Cardiac muscle cell (in vitro differentiated cells and primary cell): Measurements from ENCODE around the gene LRRTM3. TPM values are rescaled to one million over a fixed set of nuclear protein-coding genes. Genes with fewer than 3 reads are reported as not detected.

Source experiments
- DNase-seq, 2 donors: peaks; one replicate each; pipeline versions ENCODE4 v3.0.0 to v3.0.0-alpha.2; 2010 to 2017; ENCODE audit warnings: low read depth in 1 of 2, low spot score in 1 of 2
- H3K27ac ChIP-seq: fragments of 200-600 bp; sonication (generic); 2 replicates; pipeline ENCODE4 v1.5.1; 2016
- H3K27me3 ChIP-seq: fragments of 200-600 bp; sonication (generic); 2 replicates; pipeline ENCODE4 v1.6.0; 2016; ENCODE audit warnings: control low read depth
- H3K36me3 ChIP-seq: fragments of 200-600 bp; sonication (generic); 2 replicates; pipeline ENCODE4 v1.5.1; 2016; ENCODE audit warnings: control low read depth
- H3K4me1 ChIP-seq: fragments of 200-600 bp; sonication (generic); 2 replicates; pipeline ENCODE4 v1.8.1; 2017; ENCODE audit warnings: low read depth, mild to moderate bottlenecking, mixed run types
- H3K4me3 ChIP-seq: fragments of 200-600 bp; sonication (generic); 2 replicates; pipeline ENCODE4 v1.5.1; 2016; ENCODE audit warnings: mild to moderate bottlenecking
- H3K9me3 ChIP-seq: fragments of 200-600 bp; sonication (generic); 2 replicates; pipeline ENCODE4 v1.5.1; 2017; ENCODE audit warnings: low read depth, mild to moderate bottlenecking, control low read depth
- polyA plus RNA-seq: library from polyadenylated mRNA; unstranded; fragments of >200 nt; fragmentation: Nextera tagmentation; extraction: Ambion mirVana; gene quantifications from 2 replicates; pipeline ENCODE4 v1.2.1, GENCODE V29; 2016
- total RNA-seq: library from RNA; depleted of rRNA; stranded (reverse); fragments of >200 nt; gene quantifications from 2 replicates; pipeline ENCODE4 v1.2.3, GENCODE V29; 2016
- TF ChIP-seq, protein P1 (sequence below): IDR thresholded peaks from 2 replicates; pipeline ENCODE4 v1.5.1; 2012; ENCODE audit warnings: low read depth, mild to moderate bottlenecking, low read length

Gene LRRTM3
- total and polyA plus RNA-seq, 2 experiments from 2014 or later: 0.98 to 3.6 TPM

GRCh38 chr10:67045404-67045803 is 119.6 kb downstream of the LRRTM3 start:
- Histone ChIP-seq H3K4me3 (no peak overlapping the region), H3K27me3 (no peaks in the 10 kb centered on the region), H3K36me3 (no peaks in the 10 kb centered on the region), H3K4me1 (no peaks in the 10 kb centered on the region), H3K9me3 (no peaks in the 10 kb centered on the region), H3K27ac (no peak overlapping the region)
- DNase-seq: no peak
- TF ChIP-seq, protein P1, sequence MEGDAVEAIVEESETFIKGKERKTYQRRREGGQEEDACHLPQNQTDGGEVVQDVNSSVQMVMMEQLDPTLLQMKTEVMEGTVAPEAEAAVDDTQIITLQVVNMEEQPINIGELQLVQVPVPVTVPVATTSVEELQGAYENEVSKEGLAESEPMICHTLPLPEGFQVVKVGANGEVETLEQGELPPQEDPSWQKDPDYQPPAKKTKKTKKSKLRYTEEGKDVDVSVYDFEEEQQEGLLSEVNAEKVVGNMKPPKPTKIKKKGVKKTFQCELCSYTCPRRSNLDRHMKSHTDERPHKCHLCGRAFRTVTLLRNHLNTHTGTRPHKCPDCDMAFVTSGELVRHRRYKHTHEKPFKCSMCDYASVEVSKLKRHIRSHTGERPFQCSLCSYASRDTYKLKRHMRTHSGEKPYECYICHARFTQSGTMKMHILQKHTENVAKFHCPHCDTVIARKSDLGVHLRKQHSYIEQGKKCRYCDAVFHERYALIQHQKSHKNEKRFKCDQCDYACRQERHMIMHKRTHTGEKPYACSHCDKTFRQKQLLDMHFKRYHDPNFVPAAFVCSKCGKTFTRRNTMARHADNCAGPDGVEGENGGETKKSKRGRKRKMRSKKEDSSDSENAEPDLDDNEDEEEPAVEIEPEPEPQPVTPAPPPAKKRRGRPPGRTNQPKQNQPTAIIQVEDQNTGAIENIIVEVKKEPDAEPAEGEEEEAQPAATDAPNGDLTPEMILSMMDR: no peak

GRCh38 chr10:67046507-67046906 is 120.7 kb downstream of the LRRTM3 start:
- H3K9me3 ChIP-seq: no peaks in the 10 kb centered on the region
- no peak overlapping the region for H3K27ac ChIP-seq
- TF ChIP-seq, protein P1: no peak
- DNase-seq: no peak
- H3K36me3 ChIP-seq: no peaks in the 10 kb centered on the region
- H3K4me1 ChIP-seq: no peaks in the 10 kb centered on the region
- no peaks in the 10 kb centered on the region for H3K27me3 ChIP-seq
- no peak overlapping the region for H3K4me3 ChIP-seq

DNA sequence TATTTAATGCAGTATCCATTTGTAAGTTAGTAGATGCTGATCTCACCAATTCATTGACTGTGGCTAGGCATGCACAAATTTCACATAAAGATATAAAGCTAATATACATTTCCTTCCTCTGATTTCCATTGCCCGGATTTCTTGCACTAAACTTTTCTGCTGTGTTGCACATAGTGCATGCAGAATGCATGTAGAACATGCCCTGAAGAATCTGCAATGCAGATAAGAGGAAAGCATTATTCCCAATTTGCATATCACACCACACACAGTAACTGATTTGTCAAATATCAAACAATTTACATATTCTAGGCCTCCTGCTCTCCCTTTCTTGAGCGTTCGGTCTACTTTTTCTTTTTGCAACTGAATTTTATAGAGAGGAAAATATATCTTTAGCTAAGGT is 124.2 kb downstream of the LRRTM3 start:
- no peaks in the 10 kb centered on the region for H3K36me3 ChIP-seq
- no peak overlapping the region for H3K4me3 ChIP-seq
- no peak for DNase-seq
- no peaks in the 10 kb centered on the region for H3K4me1 ChIP-seq
- no peaks in the 10 kb centered on the region for H3K9me3 ChIP-seq
- H3K27ac ChIP-seq: no peak overlapping the region
- no peaks in the 10 kb centered on the region for H3K27me3 ChIP-seq
- TF ChIP-seq, protein P1: no peak

GRCh38 chr10:67050415-67050814 is 124.6 kb downstream of the LRRTM3 start:
- Histone ChIP-seq H3K27ac (peak overlapping the region; percentile 47), H3K27me3 (no peaks in the 10 kb centered on the region), H3K4me3 (no peak overlapping the region), H3K4me1 (no peaks in the 10 kb centered on the region), H3K36me3 (no peaks in the 10 kb centered on the region), H3K9me3 (no peaks in the 10 kb centered on the region)
- no peak for DNase-seq
- TF ChIP-seq, protein P1: no peak

- H3K27ac ChIP-seq: peak overlapping the region; percentile 27
- H3K4me1 ChIP-seq: peaks cover 25% of the 10 kb centered on the region
Observed at GRCh38 chr10:67072654-67073053, 146.8 kb downstream of the LRRTM3 start.

More at GRCh38 chr10:67072654-67073053, 146.8 kb downstream of the LRRTM3 start:
- no peaks in the 10 kb centered on the region for H3K36me3 ChIP-seq
- no peak overlapping the region for H3K4me3 ChIP-seq
- DNase-seq: no peak
- TF ChIP-seq, protein P1: no peak
- no peaks in the 10 kb centered on the region for H3K27me3 ChIP-seq
- H3K9me3 ChIP-seq: no peaks in the 10 kb centered on the region
